ENCODE results near the gene OR51Q1.

Gene OR51Q1, protein sequence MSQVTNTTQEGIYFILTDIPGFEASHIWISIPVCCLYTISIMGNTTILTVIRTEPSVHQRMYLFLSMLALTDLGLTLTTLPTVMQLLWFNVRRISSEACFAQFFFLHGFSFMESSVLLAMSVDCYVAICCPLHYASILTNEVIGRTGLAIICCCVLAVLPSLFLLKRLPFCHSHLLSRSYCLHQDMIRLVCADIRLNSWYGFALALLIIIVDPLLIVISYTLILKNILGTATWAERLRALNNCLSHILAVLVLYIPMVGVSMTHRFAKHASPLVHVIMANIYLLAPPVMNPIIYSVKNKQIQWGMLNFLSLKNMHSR

DNA sequence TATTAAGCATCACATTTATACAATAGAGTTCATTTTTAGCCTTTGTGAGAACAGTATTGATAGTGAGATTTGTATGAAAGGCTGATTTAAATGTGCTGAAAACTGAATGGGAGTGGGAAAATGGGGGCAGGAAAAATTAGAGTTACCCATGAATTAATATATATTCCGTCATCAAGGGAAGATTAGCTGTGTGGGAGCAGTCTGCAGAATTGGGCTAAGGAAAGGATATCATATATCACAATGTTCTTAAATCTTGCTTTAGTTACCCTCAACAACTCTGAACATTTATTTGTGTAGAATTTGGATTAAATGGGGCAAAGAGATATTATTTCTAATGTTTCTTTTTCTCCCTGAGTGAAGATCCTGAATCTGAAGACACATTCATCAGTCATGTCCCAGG lies at the start of gene OR51Q1:
TSS of gene OR51Q1 (plus strand) at position 301 of the 400 bp plus-strand sequence. CDS start at position 391, 90 bp downstream.
- DNase-seq = no peak

DNA sequence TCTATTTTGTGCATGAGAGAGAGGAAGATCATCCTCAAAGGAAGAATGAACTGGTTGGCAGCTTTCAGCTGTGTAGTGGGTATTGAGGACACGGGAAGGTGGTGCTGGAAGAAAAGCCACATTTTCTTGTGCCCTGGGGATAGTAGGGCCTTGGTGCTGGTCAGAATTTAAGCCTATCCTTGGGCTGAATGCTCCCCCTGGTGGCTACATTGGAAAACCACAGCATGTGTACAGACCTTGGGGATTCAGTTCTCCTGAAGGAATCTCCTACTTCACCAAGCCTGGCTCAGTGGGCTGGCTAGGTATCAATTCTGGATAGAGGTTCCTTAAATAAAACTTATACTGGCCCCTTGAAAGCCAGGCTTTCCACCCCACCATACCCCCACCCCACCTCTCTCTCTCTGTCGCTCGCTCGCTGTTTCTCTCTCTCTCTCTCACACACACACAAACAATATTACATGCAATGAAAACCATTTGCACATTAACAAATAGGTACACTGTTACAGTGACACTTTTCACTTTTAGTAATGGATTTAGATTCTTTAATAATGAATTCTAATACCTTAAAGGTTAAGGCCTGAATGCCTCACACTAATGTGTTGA lies 41.1 kb upstream of the OR51Q1 start:
- DNase-seq = no peak

DNA sequence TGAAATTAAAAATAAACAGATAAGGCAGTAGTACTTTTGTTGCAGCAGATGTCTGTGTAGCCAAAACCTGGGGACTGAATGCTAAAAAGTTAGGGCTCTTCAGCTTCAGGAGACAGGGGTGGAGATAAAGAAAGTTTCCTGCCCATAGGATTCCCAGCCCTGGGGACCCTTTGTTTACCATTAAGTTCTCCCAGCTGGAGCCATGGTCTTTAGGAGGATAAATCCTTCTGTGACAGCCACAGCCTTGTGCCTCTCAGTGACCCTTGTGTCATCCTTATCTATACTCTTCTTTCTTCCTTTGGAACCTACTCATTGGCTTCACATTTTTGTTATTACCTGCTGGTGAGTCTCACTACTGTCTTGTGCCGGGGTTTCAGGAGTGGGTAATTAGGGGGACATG lies 38.3 kb upstream of the OR51Q1 start, which contains the start of gene OR51M1:
TSS of gene OR51M1 (plus strand) at position 237 of the 400 bp plus-strand sequence. CDS start 5,587 bp downstream, outside the sequence.
- DNase-seq = no peak

DNA sequence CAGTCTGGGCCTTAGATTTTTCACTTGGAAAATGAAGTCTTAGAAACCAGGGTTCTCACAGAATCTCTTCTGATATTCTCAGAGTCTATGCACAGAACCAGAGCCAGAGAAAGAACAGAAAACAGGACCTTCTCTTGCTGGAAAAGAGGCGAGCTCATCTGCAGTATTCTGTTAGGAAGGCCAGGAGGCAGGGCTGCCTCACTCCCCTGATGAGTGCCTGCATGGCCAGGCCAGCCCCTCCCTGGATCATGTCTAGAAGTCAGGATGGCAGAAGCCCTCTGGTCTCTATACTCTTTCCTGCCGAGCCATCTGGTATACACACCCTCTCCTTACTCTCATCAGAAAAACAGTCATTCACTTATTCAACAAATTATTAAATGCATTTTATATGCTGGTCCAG lies 37.6 kb upstream of the OR51Q1 start:
- no peak for DNase-seq

DNA sequence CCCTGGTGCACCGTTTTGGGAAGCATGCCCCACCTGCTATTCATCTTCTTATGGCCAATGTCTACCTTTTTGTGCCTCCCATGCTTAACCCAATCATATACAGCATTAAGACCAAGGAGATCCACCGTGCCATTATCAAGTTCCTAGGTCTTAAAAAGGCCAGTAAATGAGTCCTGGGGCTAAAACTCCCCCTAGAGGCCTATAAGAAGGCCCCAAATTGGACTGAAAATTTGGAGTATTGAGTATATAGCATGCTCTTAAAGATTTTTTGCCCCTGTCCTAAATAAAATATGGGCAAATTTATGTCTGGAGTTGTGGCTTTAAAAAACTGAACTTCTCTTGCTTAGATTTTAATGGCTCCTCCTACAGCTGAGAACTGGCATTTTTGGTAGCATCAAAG lies 31.7 kb upstream of the OR51Q1 start:
- no peak for DNase-seq

DNA sequence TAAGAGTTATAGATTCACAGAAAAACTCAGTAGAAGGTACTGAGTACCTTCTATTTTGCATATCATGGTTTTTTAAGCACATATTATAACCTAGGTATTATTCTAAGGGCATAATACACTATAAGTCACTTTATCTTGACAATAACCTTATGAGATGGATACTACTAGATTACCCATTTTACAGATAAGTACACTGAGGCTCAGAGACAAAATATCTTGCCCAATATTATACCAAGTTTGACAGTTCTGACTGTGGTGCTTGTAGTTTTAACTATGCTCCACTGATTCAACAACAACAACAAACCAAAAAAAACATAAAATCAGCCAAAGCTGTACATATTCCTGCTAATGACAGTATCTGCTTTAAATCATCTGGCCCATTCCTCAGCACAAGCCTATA lies 27.8 kb upstream of the OR51Q1 start:
- no peak for DNase-seq

DNA sequence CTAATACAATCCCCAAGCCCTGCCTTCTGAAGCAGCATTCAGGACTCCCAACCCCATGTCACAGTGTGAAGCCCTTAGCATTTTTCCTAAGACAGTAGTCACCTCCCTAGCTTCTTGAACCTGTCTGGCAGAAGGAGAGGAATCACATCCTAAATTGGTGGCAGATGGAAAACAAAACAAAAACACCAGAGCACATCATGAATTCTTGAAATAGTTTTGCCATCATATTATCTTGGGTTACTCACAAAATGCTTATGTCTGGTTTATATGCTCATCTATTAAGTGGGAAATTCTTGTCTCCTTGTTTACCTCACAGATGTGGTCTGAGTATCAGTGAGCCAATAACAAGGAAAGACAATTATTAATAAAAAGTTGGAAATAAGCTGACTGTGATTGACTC lies 23.0 kb upstream of the OR51Q1 start:
- no peak for DNase-seq

DNA sequence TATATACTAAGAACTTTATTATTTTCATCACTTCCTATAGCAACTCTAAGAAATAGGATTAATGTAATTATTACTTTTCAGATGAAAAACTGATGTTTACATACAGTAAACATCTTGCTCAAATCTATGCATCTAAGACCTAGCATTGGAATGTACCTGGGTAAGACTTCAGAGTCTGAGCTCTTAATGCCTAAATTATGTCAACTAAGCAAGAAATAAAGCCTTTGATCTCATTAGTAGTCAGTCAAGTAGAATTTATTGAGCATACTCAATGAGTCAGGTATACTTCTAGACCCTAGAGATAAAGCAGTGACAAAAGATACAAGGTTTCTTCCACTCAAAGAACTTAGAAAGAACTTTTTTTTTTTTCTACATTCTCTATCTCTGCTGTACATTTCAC lies 16.7 kb upstream of the OR51Q1 start:
- DNase-seq = no peak

DNA sequence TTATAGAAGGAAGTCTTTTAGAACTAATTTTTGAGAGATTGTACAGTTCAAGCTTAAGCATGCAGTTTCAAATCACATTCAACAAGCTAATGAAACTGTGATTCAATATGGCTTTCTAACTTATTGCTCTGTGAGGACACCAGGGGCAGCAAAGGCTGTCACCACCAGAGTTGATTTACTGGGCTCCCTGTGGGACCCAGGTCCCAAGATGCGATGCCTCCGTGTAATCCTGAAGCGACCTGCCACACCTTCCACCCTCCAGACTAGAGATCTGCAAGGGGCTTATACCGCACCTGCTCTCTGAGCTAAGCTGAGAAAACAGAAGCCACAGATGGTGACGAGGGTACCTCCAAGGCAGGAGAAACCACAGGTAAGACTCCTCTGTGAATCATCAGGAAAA lies 918 bp upstream of the OR51Q1 start:
- DNase-seq = no peak

DNA sequence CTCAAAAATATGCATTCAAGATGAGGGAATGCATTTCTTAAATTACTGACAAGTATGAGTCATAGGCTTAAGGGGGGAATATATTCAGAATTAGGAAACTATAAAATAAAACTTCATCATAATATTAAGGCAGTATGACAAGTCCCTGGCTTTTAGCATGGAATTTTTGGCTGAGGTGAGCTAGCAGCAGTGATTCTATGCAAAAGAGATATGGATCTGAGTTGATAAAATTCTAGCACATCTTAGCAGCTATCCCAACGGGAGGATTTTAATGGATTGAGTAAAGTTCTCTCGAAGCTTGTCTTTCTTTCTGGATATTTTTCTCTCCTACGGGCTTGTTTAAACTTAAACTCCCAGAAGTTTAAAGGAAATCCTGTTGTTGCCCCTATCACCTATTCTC lies 1.2 kb downstream of the OR51Q1 start:
- DNase-seq = no peak

DNA sequence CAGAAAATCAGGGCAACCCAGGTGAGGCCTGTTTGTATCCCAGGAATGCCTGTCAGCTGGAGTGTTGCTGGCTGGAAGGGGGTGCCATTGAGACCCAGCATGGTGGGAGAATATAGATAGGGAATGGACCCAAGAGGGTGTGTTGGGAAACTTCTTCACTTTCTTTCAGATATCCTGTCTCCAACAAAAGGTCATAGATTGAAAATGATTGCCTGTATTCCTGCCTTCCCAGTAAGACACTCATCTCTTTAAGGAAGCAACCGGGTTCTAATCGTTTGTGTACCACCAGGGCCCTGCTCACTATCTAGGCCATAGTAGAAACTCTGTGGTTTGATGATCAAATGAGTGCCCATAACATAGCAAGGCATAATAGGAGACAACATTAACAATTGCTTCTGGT lies 19.5 kb downstream of the OR51Q1 start, which contains the start of gene OR51I1:
TSS of gene OR51I1 (minus strand) at position 101 of the 400 bp plus-strand sequence. CDS start at position 101, 0 bp downstream.
- DNase-seq = no peak

DNA sequence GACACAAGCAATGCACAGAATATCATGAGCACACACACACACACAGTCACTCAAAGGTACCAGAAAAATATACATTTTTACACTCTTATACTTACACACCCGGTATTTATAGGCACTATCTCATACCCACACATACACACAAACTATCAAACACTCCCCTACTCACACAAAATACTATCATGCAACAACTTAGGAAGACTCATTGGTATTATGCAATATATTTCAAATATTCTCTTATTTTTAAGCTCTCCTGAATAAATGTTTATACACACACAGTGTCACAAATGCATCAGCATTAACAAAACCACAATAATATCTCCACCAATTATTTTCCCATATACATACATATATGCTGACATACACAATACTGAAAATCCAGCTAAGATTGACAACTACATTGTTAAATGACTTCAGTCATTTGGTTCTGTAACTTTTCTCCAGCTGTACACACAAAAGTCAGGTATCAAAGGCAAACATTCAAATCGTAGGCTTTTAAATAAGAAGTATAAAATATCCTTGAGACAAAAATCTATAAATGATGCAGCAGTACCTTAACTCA lies 22.0 kb downstream of the OR51Q1 start:
- DNase-seq = no peak

DNA sequence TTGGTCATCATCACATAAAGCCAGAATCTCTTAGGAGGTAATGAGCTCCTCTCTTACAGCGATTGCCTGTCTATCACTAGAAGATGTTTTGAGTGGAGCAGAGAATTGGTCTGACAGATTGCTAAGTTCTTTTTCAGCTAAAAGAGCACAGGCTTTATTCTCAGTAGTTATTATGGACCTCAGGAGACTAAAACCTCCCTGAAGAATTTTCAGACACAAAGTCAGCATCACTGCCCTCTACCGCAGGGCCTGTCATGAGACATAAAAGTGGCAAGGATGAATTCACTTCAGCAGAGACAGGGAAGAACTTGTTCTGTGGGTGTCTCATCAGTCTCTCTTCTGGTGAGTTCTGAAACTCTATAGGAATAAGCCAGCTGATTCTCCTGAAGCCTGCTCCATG lies 27.1 kb downstream of the OR51Q1 start, which contains the start of gene OR51I2:
TSS of gene OR51I2 (plus strand) at position 301 of the 400 bp plus-strand sequence. CDS start 4,166 bp downstream, outside the sequence.
- DNase-seq = no peak

DNA sequence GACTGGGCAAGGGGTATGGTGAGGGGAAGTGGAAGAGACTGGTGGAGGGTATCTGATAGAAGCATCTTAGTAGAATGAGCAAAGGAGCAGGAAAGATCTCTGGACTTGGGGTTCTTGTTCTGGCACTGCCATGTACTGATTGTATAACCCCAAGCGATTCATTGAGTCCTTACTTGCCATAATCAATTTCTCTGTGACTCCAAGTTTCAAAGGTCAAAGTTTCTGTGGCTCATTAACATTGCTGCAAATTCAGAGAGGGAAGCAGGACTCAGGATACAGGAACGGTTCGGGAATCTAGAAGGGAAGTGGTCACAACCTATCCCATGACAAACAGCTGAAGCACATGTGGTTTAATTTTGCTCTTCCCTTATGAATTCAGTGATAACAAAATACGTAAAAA lies 27.5 kb downstream of the OR51Q1 start:
- no peak for DNase-seq

DNA sequence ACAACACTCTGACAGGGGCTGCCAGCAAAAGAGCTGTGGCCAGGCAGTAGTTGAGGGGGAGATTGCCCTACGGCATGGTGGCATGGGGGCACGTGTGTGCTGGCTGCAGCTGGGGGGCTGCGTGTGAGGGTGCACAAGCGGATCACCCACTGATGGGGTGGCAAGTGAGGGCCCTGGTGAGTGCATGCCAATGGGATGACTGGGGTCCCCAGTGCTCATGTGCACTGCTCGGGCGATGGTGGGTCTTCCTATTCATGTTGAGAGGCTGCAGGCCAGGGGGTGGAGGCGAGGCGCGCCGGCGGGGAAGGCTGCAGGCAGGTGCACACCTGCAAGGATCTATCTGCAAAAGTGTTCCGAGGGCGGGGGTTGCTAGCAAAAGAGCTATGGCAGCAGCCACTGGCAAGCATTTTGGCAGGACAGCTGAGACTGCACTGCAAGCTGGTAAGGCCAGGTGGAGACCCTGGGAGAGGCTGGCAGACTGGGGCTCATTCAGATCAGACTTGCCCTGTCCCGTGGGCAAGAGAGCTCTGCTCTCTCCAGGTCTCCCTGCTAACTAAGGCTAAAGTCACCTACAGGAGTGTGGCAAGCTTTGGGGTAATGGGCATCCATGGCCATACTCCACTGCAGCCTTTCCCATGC lies 39.2 kb downstream of the OR51Q1 start:
- no peak for DNase-seq

DNA sequence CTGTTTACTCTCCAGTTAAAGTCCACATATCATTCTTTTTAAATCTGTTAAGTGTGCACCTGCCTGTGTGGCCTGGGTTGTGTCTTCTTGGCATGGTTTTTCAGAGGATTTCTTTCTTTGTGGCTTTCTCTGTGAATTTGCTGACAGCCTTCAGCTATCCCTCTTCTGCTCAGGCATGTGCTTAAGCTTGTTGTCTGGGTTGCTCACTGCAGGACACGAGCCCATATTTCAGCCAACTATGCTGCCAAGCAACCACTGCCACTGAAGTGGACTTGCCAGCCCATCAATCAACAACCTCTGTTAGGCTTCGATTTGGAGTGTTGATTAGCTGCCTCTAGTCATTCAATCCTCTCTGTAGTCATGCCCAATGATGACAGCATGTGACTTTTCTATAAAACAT lies 45.6 kb downstream of the OR51Q1 start:
- DNase-seq = no peak
